Measurements from ENCODE around the gene JPH2. TPM values are rescaled to one million over a fixed set of nuclear protein-coding genes. Genes with fewer than 3 reads are reported as not detected.
A peak's percentile ranks its signal among the peaks of the same experiment; 100 is the strongest.

The JPH2 gene
- total and polyA plus RNA-seq, 10 of the 15 experiments (the other 5 are each of a cell fraction or from before 2014, with no cell fraction given), result 0.16 TPM; not detected in 9

- H4K20me1 ChIP-seq (ENCODE audit: control insufficient read depth, insufficient read depth), result no peaks in the 10 kb centered on the region
- no peaks in the 10 kb centered on the region for H3K9me3 ChIP-seq (replicated peaks; ENCODE audit: control insufficient read depth, insufficient read depth, low read length)
- DNase-seq (ENCODE audit: low read depth, low spot score) (no peak), FAIRE-seq (no peak), ATAC-seq (peak; percentile 7)
- CTCF ChIA-PET, result interaction anchor here (0.7 to 16.0 kb wide), 3 partner anchors 10 to 320 kb away, joined by 3 to 223 read pairs (median 3); no protein-coding TSS in a partner anchor
- H3K36me3 ChIP-seq (ENCODE audit: control insufficient read depth in 2 of 2, insufficient read depth in 2 of 2, low read length in 1 of 2), result no peaks in the 10 kb centered on the region; a peak in 1 of 4 replicates
- no peaks in the 10 kb centered on the region for H3K27me3 ChIP-seq (replicated peaks in 1 of 2; ENCODE audit: control insufficient read depth in 2 of 2, insufficient read depth in 2 of 2, low read length in 1 of 2)
- SMC1A ChIA-PET (ENCODE audit: uncharacterized antibody, unreplicated experiment), result interaction anchor here (0.6 to 9.8 kb wide), 12 partner anchors 10 to 320 kb away, joined by 3 to 67 read pairs (median 4); no protein-coding TSS in a partner anchor
- no peak overlapping the region for H2AFZ ChIP-seq (ENCODE audit: control insufficient read depth, low read depth, low read length)
- no peaks in the 10 kb centered on the region for H3K79me2 ChIP-seq (ENCODE audit: control insufficient read depth, insufficient read depth, low read length)
- peaks cover 18% of the 10 kb centered on the region for H3K4me1 ChIP-seq (ENCODE audit: control insufficient read depth, insufficient read depth, low read length)
- RAD21 ChIA-PET (ENCODE audit: unreplicated experiment), result interaction anchor here (1.1 to 2.2 kb wide), 6 partner anchors 10 to 319 kb away, joined by 3 to 18 read pairs (median 7); no protein-coding TSS in a partner anchor
- no peak overlapping the region; the same call in 1 of the 2 replicates for H3K27ac ChIP-seq (ENCODE audit: control insufficient read depth, insufficient read depth)
- in situ Hi-C loops (cut with MboI) (no loop called here), intact Hi-C loops (cut with micrococcal nuclease; ENCODE audit: unreplicated experiment) (no loop called here)
- peak overlapping the region; percentile 66 for H3K4me2 ChIP-seq (ENCODE audit: control insufficient read depth, insufficient read depth)
- 77% methylated on average over 17 of the region's 17 CpGs for WGBS (ENCODE audit: insufficient coverage, insufficient replicate concordance, low lambda C conversion rate, missing lambda C conversion rate)
- no peak overlapping the region; the same call in 1 of the 2 replicates for H3K9ac ChIP-seq (ENCODE audit: control insufficient read depth, insufficient read depth, low read length)
- H3K4me3 ChIP-seq, result no peak overlapping the region
- POLR2A ChIA-PET, result interaction anchor here (0.9 to 1.1 kb wide), 3 partner anchors 41 to 202 kb away, joined by 3 to 5 read pairs (median 3); no protein-coding TSS in a partner anchor
- BruUV-seq (replicated peaks), result no TSS peak
- TF ChIP-seq, protein P1, sequence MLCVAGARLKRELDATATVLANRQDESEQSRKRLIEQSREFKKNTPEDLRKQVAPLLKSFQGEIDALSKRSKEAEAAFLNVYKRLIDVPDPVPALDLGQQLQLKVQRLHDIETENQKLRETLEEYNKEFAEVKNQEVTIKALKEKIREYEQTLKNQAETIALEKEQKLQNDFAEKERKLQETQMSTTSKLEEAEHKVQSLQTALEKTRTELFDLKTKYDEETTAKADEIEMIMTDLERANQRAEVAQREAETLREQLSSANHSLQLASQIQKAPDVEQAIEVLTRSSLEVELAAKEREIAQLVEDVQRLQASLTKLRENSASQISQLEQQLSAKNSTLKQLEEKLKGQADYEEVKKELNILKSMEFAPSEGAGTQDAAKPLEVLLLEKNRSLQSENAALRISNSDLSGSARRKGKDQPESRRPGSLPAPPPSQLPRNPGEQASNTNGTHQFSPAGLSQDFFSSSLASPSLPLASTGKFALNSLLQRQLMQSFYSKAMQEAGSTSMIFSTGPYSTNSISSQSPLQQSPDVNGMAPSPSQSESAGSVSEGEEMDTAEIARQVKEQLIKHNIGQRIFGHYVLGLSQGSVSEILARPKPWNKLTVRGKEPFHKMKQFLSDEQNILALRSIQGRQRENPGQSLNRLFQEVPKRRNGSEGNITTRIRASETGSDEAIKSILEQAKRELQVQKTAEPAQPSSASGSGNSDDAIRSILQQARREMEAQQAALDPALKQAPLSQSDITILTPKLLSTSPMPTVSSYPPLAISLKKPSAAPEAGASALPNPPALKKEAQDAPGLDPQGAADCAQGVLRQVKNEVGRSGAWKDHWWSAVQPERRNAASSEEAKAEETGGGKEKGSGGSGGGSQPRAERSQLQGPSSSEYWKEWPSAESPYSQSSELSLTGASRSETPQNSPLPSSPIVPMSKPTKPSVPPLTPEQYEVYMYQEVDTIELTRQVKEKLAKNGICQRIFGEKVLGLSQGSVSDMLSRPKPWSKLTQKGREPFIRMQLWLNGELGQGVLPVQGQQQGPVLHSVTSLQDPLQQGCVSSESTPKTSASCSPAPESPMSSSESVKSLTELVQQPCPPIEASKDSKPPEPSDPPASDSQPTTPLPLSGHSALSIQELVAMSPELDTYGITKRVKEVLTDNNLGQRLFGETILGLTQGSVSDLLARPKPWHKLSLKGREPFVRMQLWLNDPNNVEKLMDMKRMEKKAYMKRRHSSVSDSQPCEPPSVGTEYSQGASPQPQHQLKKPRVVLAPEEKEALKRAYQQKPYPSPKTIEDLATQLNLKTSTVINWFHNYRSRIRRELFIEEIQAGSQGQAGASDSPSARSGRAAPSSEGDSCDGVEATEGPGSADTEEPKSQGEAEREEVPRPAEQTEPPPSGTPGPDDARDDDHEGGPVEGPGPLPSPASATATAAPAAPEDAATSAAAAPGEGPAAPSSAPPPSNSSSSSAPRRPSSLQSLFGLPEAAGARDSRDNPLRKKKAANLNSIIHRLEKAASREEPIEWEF (IDR thresholded peaks at IDR 0.05; ENCODE audit: insufficient replicate concordance, low read depth, low read length), result no peak
- TF ChIP-seq SRF (IDR thresholded peaks at IDR 0.05; ENCODE audit: low read depth in 2 of 2, low read length in 2 of 2), result no peak
- no peak for TF ChIP-seq KDM1A (IDR thresholded peaks at IDR 0.05; ENCODE audit: borderline replicate concordance)
- peak; percentile 46 to 81; a peak in 2 of 4 replicates for TF ChIP-seq EP300 (IDR thresholded peaks at IDR 0.05; ENCODE audit: borderline replicate concordance in 1 of 2, control insufficient read depth in 1 of 2, low read depth in 2 of 2, low read length in 2 of 2)
- no peak for TF ChIP-seq PAX5 (IDR thresholded peaks at IDR 0.05; ENCODE audit: borderline replicate concordance, low read depth, low read length)
- peak; percentile 38; the same call in 1 of the 2 replicates for TF ChIP-seq RUNX3 (IDR thresholded peaks at IDR 0.05; ENCODE audit: low read length)
- TF ChIP-seq TCF12 (IDR thresholded peaks at IDR 0.05; ENCODE audit: low read depth, low read length), result 0 out of 2 replicates have a peak, but pooled peaks have one; percentile 12
- TF ChIP-seq SMAD5 (IDR thresholded peaks at IDR 0.05; ENCODE audit: low read depth), result no peak
- no peak for TF ChIP-seq SREBF2 (IDR thresholded peaks at IDR 0.05; ENCODE audit: low read length)
- TF ChIP-seq SIN3A (IDR thresholded peaks at IDR 0.05; ENCODE audit: low read depth, low read length), result no peak
- no peak for TF ChIP-seq SUPT20H (IDR thresholded peaks at IDR 0.05; ENCODE audit: borderline replicate concordance, control insufficient read depth, low read depth, low read length)
- no peak for TF ChIP-seq HCFC1 (IDR thresholded peaks at IDR 0.05; ENCODE audit: low read length)
- TF ChIP-seq RFX5 (IDR thresholded peaks at IDR 0.05; ENCODE audit: low read depth, low read length), result no peak
- no peak for TF ChIP-seq ZNF24 (IDR thresholded peaks at IDR 0.05)
These were observed 116.7 kb downstream of the JPH2 start for GRCh38 chr20:44070139-44070900.

Data from GM12878 (cell line).